Sigmoid colon (tissue), 4 donors: ENCODE data around the gene LRRFIP1.

Experiments used
- CTCF ChIP-seq, 4 experiments: fragments of 450-650 bp in 3 of 4; fragments of 200-600 bp in 1 of 4; IDR thresholded peaks; one replicate each; pipeline ENCODE4 v1.5.1; 2016 to 2019; ENCODE audit warnings: antibody characterized with exemption in 4 of 4, mild to moderate bottlenecking in 3 of 4, moderate library complexity in 2 of 4
- EP300 ChIP-seq, 4 donors: sonication (generic); formaldehyde crosslinking; IDR thresholded peaks; one replicate each; pipeline ENCODE4 v1.6.1; 2017; ENCODE audit warnings: antibody characterized with exemption in 4 of 4
- POLR2A ChIP-seq, 2 donors: fragments of 450-650 bp; IDR thresholded peaks; one replicate each; pipeline ENCODE4 v1.6.1; 2016; ENCODE audit warnings: antibody characterized with exemption in 2 of 2, mild to moderate bottlenecking in 2 of 2, moderate library complexity in 2 of 2
- POLR2AphosphoS5 ChIP-seq, 4 donors: sonication (generic); formaldehyde crosslinking; IDR thresholded peaks; one replicate each; pipeline ENCODE4 v1.6.1; 2017; ENCODE audit warnings: antibody characterized with exemption in 4 of 4

GRCh38 chr2:237815637-237816036, 188.2 kb downstream of the LRRFIP1 start:
- TF ChIP-seq CTCF (IDR thresholded peaks at IDR 0.05) (no peak), POLR2A (IDR thresholded peaks at IDR 0.05) (no peak), POLR2AphosphoS5 (IDR thresholded peaks at IDR 0.05) (no peak), EP300 (IDR thresholded peaks at IDR 0.05) (no peak)
